Bronchial epithelial cell (primary cell): Measurements from ENCODE around the gene ARF5. TPM values are rescaled to one million over a fixed set of nuclear protein-coding genes. Genes with fewer than 3 reads are reported as not detected.

Experiments used
- DNase-seq: peaks from one replicate; pipeline ENCODE4 v3.0.0-alpha.2; 2010; ENCODE audit warnings: low read depth
- FAIRE-seq: peaks from 2 replicates; lab custom pipeline; 2011; peaks lifted over from hg19 to GRCh38; lab: Jason Lieb, UNC
- H3K27me3 ChIP-seq: 2 replicates; pipeline ENCODE4 v1.5.1; 2011; ENCODE audit warnings: low read length; ENCODE audit not compliant: control insufficient read depth, insufficient read depth
- H3K36me3 ChIP-seq: 2 replicates; pipeline ENCODE4 v1.5.1; 2011; ENCODE audit warnings: low read length; ENCODE audit not compliant: control insufficient read depth, insufficient read depth
- H3K4me3 ChIP-seq: 2 replicates; pipeline ENCODE4 v1.5.1; 2011; ENCODE audit warnings: mild to moderate bottlenecking, low read depth, low read length, control low read depth
- total RNA-seq: library from RNA; depleted of rRNA; stranded (reverse); fragments of >200 nt; gene quantifications from 2 replicates; pipeline ENCODE4 v1.2.1, GENCODE V29; 2014
- TF ChIP-seq, protein P1 (sequence below): IDR thresholded peaks from 2 replicates; pipeline ENCODE4 v1.5.1; 2011; ENCODE audit warnings: mild to moderate bottlenecking, moderate library complexity, low read length, control low read depth, inconsistent platforms; ENCODE audit not compliant: insufficient read depth, severe bottlenecking

Gene ARF5
- total RNA-seq, 1 donor from 2014 or later = 207 TPM

DNA sequence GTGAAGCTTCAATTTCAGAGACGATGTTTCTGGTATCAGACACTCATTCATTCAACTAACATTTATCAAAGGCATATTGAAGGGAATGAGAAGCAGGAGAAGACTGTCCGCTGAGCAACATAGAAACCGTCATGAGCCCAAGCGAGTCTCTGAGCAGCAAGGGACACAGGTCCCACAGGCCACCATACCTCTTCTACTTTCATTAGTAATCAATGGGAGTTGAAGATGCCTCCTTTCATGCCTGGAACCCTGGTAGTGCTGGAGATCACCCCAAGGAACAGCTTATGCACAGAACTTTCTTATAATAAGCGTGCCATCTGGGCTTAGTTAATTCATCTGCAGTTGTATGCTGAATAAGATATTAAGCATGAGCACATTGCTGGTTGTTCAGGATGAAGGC, 28.5 kb downstream of the ARF5 start:
- DNase-seq (no peak), FAIRE-seq (no peak)
- H3K36me3 ChIP-seq = no peaks in the 10 kb centered on the region
- H3K27me3 ChIP-seq = peaks cover 13% of the 10 kb centered on the region
- TF ChIP-seq, protein P1, sequence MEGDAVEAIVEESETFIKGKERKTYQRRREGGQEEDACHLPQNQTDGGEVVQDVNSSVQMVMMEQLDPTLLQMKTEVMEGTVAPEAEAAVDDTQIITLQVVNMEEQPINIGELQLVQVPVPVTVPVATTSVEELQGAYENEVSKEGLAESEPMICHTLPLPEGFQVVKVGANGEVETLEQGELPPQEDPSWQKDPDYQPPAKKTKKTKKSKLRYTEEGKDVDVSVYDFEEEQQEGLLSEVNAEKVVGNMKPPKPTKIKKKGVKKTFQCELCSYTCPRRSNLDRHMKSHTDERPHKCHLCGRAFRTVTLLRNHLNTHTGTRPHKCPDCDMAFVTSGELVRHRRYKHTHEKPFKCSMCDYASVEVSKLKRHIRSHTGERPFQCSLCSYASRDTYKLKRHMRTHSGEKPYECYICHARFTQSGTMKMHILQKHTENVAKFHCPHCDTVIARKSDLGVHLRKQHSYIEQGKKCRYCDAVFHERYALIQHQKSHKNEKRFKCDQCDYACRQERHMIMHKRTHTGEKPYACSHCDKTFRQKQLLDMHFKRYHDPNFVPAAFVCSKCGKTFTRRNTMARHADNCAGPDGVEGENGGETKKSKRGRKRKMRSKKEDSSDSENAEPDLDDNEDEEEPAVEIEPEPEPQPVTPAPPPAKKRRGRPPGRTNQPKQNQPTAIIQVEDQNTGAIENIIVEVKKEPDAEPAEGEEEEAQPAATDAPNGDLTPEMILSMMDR = no peak
- H3K4me3 ChIP-seq = no peak overlapping the region

DNA sequence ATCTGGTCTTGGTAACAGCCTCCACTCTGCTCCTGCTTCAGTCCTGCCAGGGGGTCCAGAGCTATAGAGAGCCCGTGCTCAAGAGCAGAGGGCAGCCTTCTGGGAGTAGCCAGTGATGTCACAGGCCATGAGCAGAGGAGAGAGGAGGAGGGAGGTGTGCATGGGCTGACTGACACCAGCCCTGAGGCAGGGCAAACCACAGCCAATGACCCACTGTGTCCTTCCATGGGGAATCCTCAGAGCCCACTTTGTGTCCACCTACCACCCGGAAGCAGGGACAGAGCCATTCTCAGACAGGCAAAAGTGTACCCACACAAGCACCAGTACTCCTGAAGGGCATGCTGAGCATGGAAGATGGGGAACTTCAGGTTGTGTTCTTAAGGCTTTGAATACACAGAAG, 29.8 kb downstream of the ARF5 start, which contains the start of gene PAX4:
PAX4 (minus strand) TSS at position 101 of the 400 bp plus-strand sequence. CDS start 2,214 bp downstream, outside the sequence.
- H3K4me3 ChIP-seq = no peak within 1 kb of the TSS
- no peaks in the 10 kb centered on the region for H3K36me3 ChIP-seq
- TF ChIP-seq, protein P1 = no peak
- FAIRE-seq = peak; percentile 28
- no peak for DNase-seq
- H3K27me3 ChIP-seq = peaks cover 13% of the 10 kb centered on the region

DNA sequence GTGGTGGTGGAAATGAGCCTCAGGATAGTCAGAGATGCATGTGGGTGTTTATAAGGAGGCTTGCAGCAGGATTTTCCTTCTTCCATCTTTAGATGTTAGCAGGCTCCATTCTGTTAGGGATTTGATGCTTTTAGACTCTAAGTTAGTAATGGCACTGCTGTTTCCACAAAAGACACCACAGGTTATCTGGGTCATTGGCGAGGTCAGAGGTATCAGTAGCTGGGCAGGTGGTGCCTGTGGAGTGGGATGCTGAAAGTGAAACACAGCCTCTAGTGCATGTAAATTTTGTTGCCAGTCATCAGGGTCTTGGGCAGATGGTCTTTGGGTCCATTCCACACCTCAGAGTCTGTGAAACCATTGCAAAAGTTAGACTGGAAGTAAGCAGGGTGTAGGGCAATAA, 30.6 kb downstream of the ARF5 start:
- no peak for FAIRE-seq
- peaks cover 13% of the 10 kb centered on the region for H3K27me3 ChIP-seq

DNA sequence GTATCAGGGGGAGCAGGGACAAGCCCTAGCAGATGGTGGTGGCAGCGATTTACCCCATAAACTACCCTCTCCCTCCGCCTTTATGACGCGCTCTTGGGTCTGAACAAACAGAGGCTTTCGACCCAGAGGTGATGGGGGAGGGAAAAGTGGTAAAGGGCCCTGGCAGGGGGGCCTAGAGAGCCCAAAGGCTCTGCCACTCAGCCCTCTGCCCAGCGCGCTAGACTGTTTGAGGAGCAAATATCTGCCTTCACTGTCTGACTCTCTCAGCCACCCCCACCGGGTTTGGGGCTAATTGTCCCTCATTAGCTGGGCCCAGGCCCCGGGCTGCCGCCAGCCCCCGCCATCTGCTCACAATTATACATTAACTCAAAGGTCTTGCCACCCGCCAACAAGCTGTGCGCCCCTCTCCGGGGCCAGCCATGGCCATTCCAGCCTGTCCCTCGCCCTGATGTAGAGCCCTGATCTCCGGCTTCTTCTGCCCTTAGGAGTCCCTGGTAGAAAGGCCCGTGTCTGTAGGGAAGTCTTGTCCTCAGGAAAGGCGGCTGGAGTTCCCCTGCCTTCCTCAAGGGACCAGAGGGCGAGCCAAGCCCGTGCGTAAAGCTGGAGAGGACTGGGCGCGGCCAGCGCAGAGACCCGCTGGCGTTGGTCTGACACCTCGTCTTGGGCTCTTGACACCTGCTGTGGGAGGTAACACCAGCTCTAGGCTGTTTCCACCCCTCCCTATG, 31.6 kb downstream of the ARF5 start:
- FAIRE-seq (no peak), DNase-seq (no peak)
- Histone ChIP-seq H3K27me3 (peaks cover 15% of the 10 kb centered on the region), H3K36me3 (no peaks in the 10 kb centered on the region), H3K4me3 (no peak overlapping the region)
- TF ChIP-seq, protein P1 = no peak

More for the DNA sequence above, 30.6 kb downstream of the ARF5 start:
- DNase-seq = no peak
- TF ChIP-seq, protein P1 = no peak
- Histone ChIP-seq H3K36me3 (no peaks in the 10 kb centered on the region), H3K4me3 (no peak overlapping the region)

DNA sequence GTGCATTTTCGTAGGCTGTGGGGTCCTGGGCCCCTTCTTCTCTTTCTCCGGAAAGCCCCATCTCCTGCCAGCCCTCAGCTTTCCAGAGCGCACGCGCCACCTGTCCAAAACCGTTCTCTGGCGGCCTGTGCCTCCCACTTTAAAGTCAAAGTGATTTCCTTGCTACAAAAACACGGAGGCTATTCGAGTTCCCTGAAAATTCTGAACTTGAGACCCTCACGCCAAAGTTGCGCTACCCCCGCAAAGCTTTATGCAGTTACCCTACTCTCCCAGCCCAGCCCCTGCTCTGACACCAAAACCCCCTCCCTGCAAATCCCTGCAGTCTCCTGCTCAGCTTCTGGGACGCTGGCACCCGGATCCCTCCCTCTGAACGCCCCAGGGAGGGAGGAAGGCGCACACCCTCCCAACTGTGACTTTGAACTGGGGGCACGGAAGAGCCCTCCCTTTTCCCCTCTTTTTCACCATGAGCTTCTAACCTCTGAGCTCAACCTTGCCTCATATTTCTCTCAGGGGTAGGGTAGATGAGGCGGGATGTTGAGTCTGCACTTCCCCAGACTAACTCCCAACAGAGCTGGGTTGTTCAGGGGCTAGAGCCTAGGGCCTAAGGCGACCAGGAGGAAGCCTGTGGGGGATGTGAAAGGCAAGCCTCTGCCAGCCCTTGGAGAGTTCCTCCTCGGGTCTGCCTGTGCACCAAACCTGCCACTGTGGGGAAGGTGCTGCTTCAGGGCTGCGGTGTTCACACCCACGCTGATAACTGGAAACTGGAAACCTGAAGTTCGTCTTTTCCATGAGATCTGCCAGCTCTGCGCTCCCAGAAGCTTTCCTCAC, 32.4 kb downstream of the ARF5 start:
- Histone ChIP-seq H3K4me3 (no peak overlapping the region), H3K36me3 (no peaks in the 10 kb centered on the region), H3K27me3 (peaks cover 15% of the 10 kb centered on the region)
- DNase-seq (no peak), FAIRE-seq (no peak)
- TF ChIP-seq, protein P1 = no peak
